Colonic mucosa (tissue), 4 donors: Measurements from ENCODE around the gene ZSWIM8. TPM values are rescaled to one million over a fixed set of nuclear protein-coding genes. Genes with fewer than 3 reads are reported as not detected.

Source experiments
- DNase-seq: peaks from one replicate; pipeline ENCODE4 v3.0.0-alpha.2; 2020
- H3K27ac ChIP-seq: fragments of 200-600 bp; one replicate; pipeline ENCODE4 v1.8.0; 2021
- H3K27me3 ChIP-seq: fragments of 200-600 bp; one replicate; pipeline ENCODE4 v1.8.0; 2021
- H3K36me3 ChIP-seq: fragments of 200-600 bp; one replicate; pipeline ENCODE4 v1.8.0; 2021
- H3K4me1 ChIP-seq: fragments of 200-600 bp; one replicate; pipeline ENCODE4 v1.8.0; 2021; ENCODE audit warnings: mild to moderate bottlenecking
- H3K4me3 ChIP-seq: fragments of 200-600 bp; one replicate; pipeline ENCODE4 v1.8.0; 2021
- H3K9ac ChIP-seq, 2 donors: one replicate each; pipeline ENCODE4 v1.7.0; 2013; ENCODE audit warnings: control low read depth in 2 of 2, low read depth in 2 of 2, low read length in 2 of 2
- H3K9me3 ChIP-seq: fragments of 200-600 bp; one replicate; pipeline ENCODE4 v1.8.0; 2021
- CTCF ChIP-seq: fragments of 200-600 bp; IDR thresholded peaks from one replicate; pipeline ENCODE4 v1.8.0; 2022; ENCODE audit warnings: antibody characterized with exemption, mild to moderate bottlenecking
- intact Hi-C: fragments of 100-400 bp; cut with DNase I; formaldehyde crosslinking; loops from one replicate; pipeline ENCODE4 v1.14.1; 2022
- total RNA-seq, 2 donors: library from RNA; stranded (reverse); fragmentation: NEBNext Ultra II Directional in 1 of 2; extraction: Animal tissue kit (Norgen Biotek cat#: 25700) in 1 of 2; gene quantifications; one replicate each; pipeline ENCODE4 v1.2.1, GENCODE V29; 2021
- donor health status: healthy.
- donor health status: DM: no; HTN: no; CAD: no.
- donor health status: DM: no; HTN: no; CAD: no.

ZSWIM8 gene
- total RNA-seq, 2 donors from 2014 or later = 74.7 to 77.1 TPM

- Histone ChIP-seq H3K9me3 (no peaks in the 10 kb centered on the region), H3K9ac (no peak overlapping the region), H3K27me3 (no peaks in the 10 kb centered on the region), H3K27ac (no peak overlapping the region), H3K4me1 (no peaks in the 10 kb centered on the region), H3K36me3 (peaks cover 17% of the 10 kb centered on the region), H3K4me3 (no peak overlapping the region)
- intact Hi-C loops = no loop called here
- no peak for TF ChIP-seq CTCF
- no peak for DNase-seq
Measured at GRCh38 chr10:73847031-73847430, 61.6 kb downstream of the ZSWIM8 start.

GRCh38 chr10:73848821-73849489 is 63.5 kb downstream of the ZSWIM8 start:
- H3K4me3 ChIP-seq = no peak overlapping the region
- intact Hi-C loops = loop anchor here (1.0 kb wide), 1 partner anchor 30 kb away; no protein-coding TSS in a partner anchor
- no peaks in the 10 kb centered on the region for H3K4me1 ChIP-seq
- peak; percentile 88 for DNase-seq
- TF ChIP-seq CTCF = peak; percentile 100
- H3K27ac ChIP-seq = no peak overlapping the region
- no peaks in the 10 kb centered on the region for H3K9me3 ChIP-seq
- H3K9ac ChIP-seq = no peak overlapping the region
- H3K27me3 ChIP-seq = no peaks in the 10 kb centered on the region
- peaks cover 17% of the 10 kb centered on the region for H3K36me3 ChIP-seq

- Histone ChIP-seq H3K4me3 (no peak overlapping the region), H3K27me3 (no peaks in the 10 kb centered on the region), H3K27ac (no peak overlapping the region), H3K4me1 (peaks cover 3% of the 10 kb centered on the region), H3K9me3 (no peaks in the 10 kb centered on the region), H3K36me3 (peaks cover 17% of the 10 kb centered on the region), H3K9ac (no peak overlapping the region)
- intact Hi-C loops = no loop called here
- TF ChIP-seq CTCF = no peak
- no peak for DNase-seq
Measured at GRCh38 chr10:73850211-73850610, 64.8 kb downstream of the ZSWIM8 start.

- Histone ChIP-seq H3K27ac (no peak overlapping the region), H3K36me3 (peaks cover 17% of the 10 kb centered on the region), H3K9me3 (no peaks in the 10 kb centered on the region), H3K4me3 (no peak overlapping the region), H3K4me1 (peaks cover 3% of the 10 kb centered on the region), H3K9ac (no peak overlapping the region), H3K27me3 (no peaks in the 10 kb centered on the region)
- no peak for TF ChIP-seq CTCF
- no peak for DNase-seq
- intact Hi-C loops = no loop called here
Measured at GRCh38 chr10:73850863-73851461, 65.6 kb downstream of the ZSWIM8 start.

Other genes with a start within 250 kb of the ZSWIM8 start
- 100 to 1,000 TPM in 1 of 2 donors, 10 to 100 TPM in 1; 70.8 to 151 TPM for gene USP54, start 194.3 kb upstream of the ZSWIM8 start, total RNA-seq
- gene MYOZ1, start 144.1 kb upstream of the ZSWIM8 start, total RNA-seq = not detected
- gene SYNPO2L, start 129.6 kb upstream of the ZSWIM8 start, total RNA-seq = under 1 TPM in 1 of 2 donors, not detected in 1; 0.05 TPM
- gene AGAP5, start 87.5 kb upstream of the ZSWIM8 start, total RNA-seq = 1 to 10 TPM; 4.8 to 8.2 TPM
- 10 to 100 TPM; 66.0 to 94.8 TPM for gene SEC24C, start 41.2 kb upstream of the ZSWIM8 start, total RNA-seq
- 10 to 100 TPM; 33.7 to 48.5 TPM for gene CHCHD1, start 3.6 kb upstream of the ZSWIM8 start, total RNA-seq
- gene NDST2, start 26.0 kb downstream of the ZSWIM8 start, total RNA-seq = 10 to 100 TPM; 20.9 to 25.2 TPM
- gene CAMK2G, start 88.9 kb downstream of the ZSWIM8 start, total RNA-seq = 10 to 100 TPM; 40.0 to 45.8 TPM
- gene PLAU, start 125.5 kb downstream of the ZSWIM8 start, total RNA-seq = 10 to 100 TPM in 1 of 2 donors, 1 to 10 TPM in 1; 4.0 to 11.4 TPM
- gene VCL, start 212.5 kb downstream of the ZSWIM8 start, total RNA-seq = 100 to 1,000 TPM in 1 of 2 donors, 10 to 100 TPM in 1; 99.9 to 179 TPM